T-helper 2 cell treated with Interferon-gamma antibody and Interleukin-4, amounts not matched to agents 5 μg/mL and 100 μg/mL, for 36 hours (primary cell): Measurements from ENCODE around the gene UPF1.

ENCODE experiments used
- DNase-seq: peaks from one replicate; pipeline ENCODE4 v3.0.0; 2021; ENCODE audit warnings: low spot score
- H3K27ac Mint-ChIP-seq: one replicate; pipeline ENCODE4 v1.8.0; 2021; ENCODE audit warnings: mild to moderate bottlenecking, mixed read lengths
- H3K27me3 Mint-ChIP-seq: one replicate; pipeline ENCODE4 v1.8.0; 2021; ENCODE audit warnings: low read depth, mixed read lengths
- H3K36me3 Mint-ChIP-seq: one replicate; pipeline ENCODE4 v1.8.0; 2021; ENCODE audit warnings: low read depth, mixed read lengths
- H3K4me1 Mint-ChIP-seq: one replicate; pipeline ENCODE4 v1.8.0; 2021; ENCODE audit warnings: low read depth, mixed read lengths
- H3K4me3 Mint-ChIP-seq: one replicate; pipeline ENCODE4 v1.8.0; 2022; ENCODE audit warnings: mild to moderate bottlenecking, moderate library complexity, mixed read lengths
- H3K9me3 Mint-ChIP-seq: one replicate; pipeline ENCODE4 v1.8.0; 2021; ENCODE audit warnings: mixed read lengths

Gene UPF1

GRCh38 chr19:18870531-18871172 is 38.9 kb downstream of the UPF1 start:
- Mint-ChIP-seq H3K4me1 (peaks cover 6% of the 10 kb centered on the region), H3K36me3 (peaks cover 21% of the 10 kb centered on the region), H3K4me3 (no peak overlapping the region), H3K27ac (no peak overlapping the region), H3K9me3 (no peaks in the 10 kb centered on the region), H3K27me3 (peaks cover 8% of the 10 kb centered on the region)
- no peak for DNase-seq

- Mint-ChIP-seq H3K4me1 (peaks cover 6% of the 10 kb centered on the region), H3K27ac (no peak overlapping the region), H3K4me3 (no peak overlapping the region), H3K27me3 (peaks cover 8% of the 10 kb centered on the region), H3K36me3 (peaks cover 15% of the 10 kb centered on the region), H3K9me3 (no peaks in the 10 kb centered on the region)
- no peak for DNase-seq
These were observed 39.8 kb downstream of the UPF1 start for GRCh38 chr19:18871543-18871942.

GRCh38 chr19:18875726-18876125 is 44.0 kb downstream of the UPF1 start:
- H3K36me3 Mint-ChIP-seq: peaks cover 3% of the 10 kb centered on the region
- DNase-seq: no peak
- H3K27ac Mint-ChIP-seq: no peak overlapping the region
- no peak overlapping the region for H3K4me3 Mint-ChIP-seq
- peaks cover 5% of the 10 kb centered on the region for H3K4me1 Mint-ChIP-seq
- H3K27me3 Mint-ChIP-seq: peaks cover 7% of the 10 kb centered on the region
- no peaks in the 10 kb centered on the region for H3K9me3 Mint-ChIP-seq

GRCh38 chr19:18876865-18877264 is 45.1 kb downstream of the UPF1 start:
- no peaks in the 10 kb centered on the region for H3K9me3 Mint-ChIP-seq
- H3K27ac Mint-ChIP-seq: no peak overlapping the region
- H3K4me3 Mint-ChIP-seq: no peak overlapping the region
- H3K36me3 Mint-ChIP-seq: no peaks in the 10 kb centered on the region
- H3K4me1 Mint-ChIP-seq: no peaks in the 10 kb centered on the region
- H3K27me3 Mint-ChIP-seq: peaks cover under 1% of the 10 kb centered on the region
- no peak for DNase-seq

GRCh38 chr19:18878058-18878797 is 46.5 kb downstream of the UPF1 start:
- Mint-ChIP-seq H3K9me3 (no peaks in the 10 kb centered on the region), H3K4me1 (no peaks in the 10 kb centered on the region), H3K36me3 (no peaks in the 10 kb centered on the region), H3K4me3 (no peak overlapping the region), H3K27ac (no peak overlapping the region), H3K27me3 (no peaks in the 10 kb centered on the region)
- DNase-seq: no peak

GRCh38 chr19:18878858-18879578 is 47.3 kb downstream of the UPF1 start:
- Mint-ChIP-seq H3K9me3 (no peaks in the 10 kb centered on the region), H3K4me1 (no peaks in the 10 kb centered on the region), H3K27ac (no peak overlapping the region), H3K27me3 (no peaks in the 10 kb centered on the region), H3K36me3 (no peaks in the 10 kb centered on the region), H3K4me3 (no peak overlapping the region)
- no peak for DNase-seq

- Mint-ChIP-seq H3K27me3 (no peaks in the 10 kb centered on the region), H3K9me3 (no peaks in the 10 kb centered on the region), H3K27ac (no peak overlapping the region), H3K4me3 (no peak overlapping the region), H3K36me3 (no peaks in the 10 kb centered on the region), H3K4me1 (no peaks in the 10 kb centered on the region)
- DNase-seq: no peak
These were observed 48.0 kb downstream of the UPF1 start for GRCh38 chr19:18879579-18880373.

GRCh38 chr19:18881491-18881890 is 49.7 kb downstream of the UPF1 start:
- no peaks in the 10 kb centered on the region for H3K27me3 Mint-ChIP-seq

GRCh38 chr19:18883526-18884304 is 52.0 kb downstream of the UPF1 start:
- Mint-ChIP-seq H3K36me3 (no peaks in the 10 kb centered on the region), H3K27ac (no peak overlapping the region), H3K4me3 (no peak overlapping the region), H3K4me1 (no peaks in the 10 kb centered on the region), H3K9me3 (no peaks in the 10 kb centered on the region), H3K27me3 (no peaks in the 10 kb centered on the region)
- DNase-seq: no peak

More at GRCh38 chr19:18881491-18881890, 49.7 kb downstream of the UPF1 start:
- H3K27ac Mint-ChIP-seq: no peak overlapping the region
- no peak overlapping the region for H3K4me3 Mint-ChIP-seq
- no peaks in the 10 kb centered on the region for H3K9me3 Mint-ChIP-seq
- H3K4me1 Mint-ChIP-seq: no peaks in the 10 kb centered on the region
- no peaks in the 10 kb centered on the region for H3K36me3 Mint-ChIP-seq
- no peak for DNase-seq

GRCh38 chr19:18886972-18887371 is 55.2 kb downstream of the UPF1 start:
- Mint-ChIP-seq H3K4me1 (no peaks in the 10 kb centered on the region), H3K36me3 (no peaks in the 10 kb centered on the region), H3K9me3 (no peaks in the 10 kb centered on the region), H3K27me3 (peaks cover 3% of the 10 kb centered on the region), H3K4me3 (no peak overlapping the region), H3K27ac (no peak overlapping the region)
- no peak for DNase-seq

GRCh38 chr19:18889949-18890745 is 58.4 kb downstream of the UPF1 start:
- no peaks in the 10 kb centered on the region for H3K36me3 Mint-ChIP-seq
- no peaks in the 10 kb centered on the region for H3K4me1 Mint-ChIP-seq
- no peaks in the 10 kb centered on the region for H3K9me3 Mint-ChIP-seq
- H3K4me3 Mint-ChIP-seq: no peak overlapping the region
- no peak overlapping the region for H3K27ac Mint-ChIP-seq
- peaks cover 16% of the 10 kb centered on the region for H3K27me3 Mint-ChIP-seq
- DNase-seq: no peak

GRCh38 chr19:18893587-18894253 is 62.0 kb downstream of the UPF1 start:
- Mint-ChIP-seq H3K4me1 (peaks cover 2% of the 10 kb centered on the region), H3K4me3 (no peak overlapping the region), H3K27ac (no peak overlapping the region), H3K36me3 (no peaks in the 10 kb centered on the region), H3K27me3 (peaks cover 33% of the 10 kb centered on the region), H3K9me3 (no peaks in the 10 kb centered on the region)
- DNase-seq: no peak
